ENCODE measurements around the gene ADAM15. TPM values are rescaled to one million over a fixed set of nuclear protein-coding genes. Genes with fewer than 3 reads are reported as not detected.

The ADAM15 gene
- polyA plus RNA-seq, 1 donor from 2014 or later, result 8.0 TPM

DNA sequence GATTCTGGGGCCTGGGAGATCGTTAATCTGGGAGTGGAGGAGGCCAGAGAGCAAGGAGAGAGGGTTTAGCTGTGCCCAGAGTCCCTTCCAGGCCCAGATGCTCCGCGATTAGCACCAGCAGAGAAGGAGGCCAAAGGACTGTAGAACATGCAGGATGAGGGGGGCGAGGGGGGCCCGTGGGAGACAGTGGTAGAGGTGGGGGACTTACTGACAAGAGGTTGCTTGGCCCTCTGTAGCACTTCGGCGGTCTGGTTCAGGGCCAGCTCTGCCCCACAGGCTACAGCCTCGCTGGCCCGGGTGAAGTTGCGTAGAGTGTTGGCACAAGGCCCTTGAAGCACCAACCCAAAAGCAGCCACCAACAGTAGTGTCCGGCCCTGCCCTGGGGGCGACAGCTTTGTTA lies 18.2 kb upstream of the ADAM15 start:
- Mint-ChIP-seq H3K9me3 (no peaks in the 10 kb centered on the region), H3K36me3 (no peaks in the 10 kb centered on the region), H3K27me3 (peaks cover 5% of the 10 kb centered on the region), H3K4me3 (no peak overlapping the region), H3K4me1 (peaks cover 0 to 1% (median 0%) of the 10 kb centered on the region in 3 donors), H3K27ac (no peak overlapping the region)

- Mint-ChIP-seq H3K4me1 (peaks cover 0 to 2% (median 0%) of the 10 kb centered on the region in 3 donors), H3K4me3 (no peak within 1 kb of the TSS), H3K36me3 (peaks cover 2% of the 10 kb centered on the region), H3K27me3 (peaks cover 10% of the 10 kb centered on the region), H3K27ac (peak within 1 kb of the TSS in 1 of 3 donors; percentile 39), H3K9me3 (no peaks in the 10 kb centered on the region)
Measured at GRCh38 chr1:155033524-155033923, 17.6 kb upstream of the ADAM15 start, which contains the start of the genes DCST1 and DCST2. Gene DCST1 (plus strand): TSS chr1:155033824. CDS start chr1:155034037, 213 bp downstream. Gene DCST2 (minus strand): TSS chr1:155033781. CDS start chr1:155033701, 80 bp downstream.

DNA sequence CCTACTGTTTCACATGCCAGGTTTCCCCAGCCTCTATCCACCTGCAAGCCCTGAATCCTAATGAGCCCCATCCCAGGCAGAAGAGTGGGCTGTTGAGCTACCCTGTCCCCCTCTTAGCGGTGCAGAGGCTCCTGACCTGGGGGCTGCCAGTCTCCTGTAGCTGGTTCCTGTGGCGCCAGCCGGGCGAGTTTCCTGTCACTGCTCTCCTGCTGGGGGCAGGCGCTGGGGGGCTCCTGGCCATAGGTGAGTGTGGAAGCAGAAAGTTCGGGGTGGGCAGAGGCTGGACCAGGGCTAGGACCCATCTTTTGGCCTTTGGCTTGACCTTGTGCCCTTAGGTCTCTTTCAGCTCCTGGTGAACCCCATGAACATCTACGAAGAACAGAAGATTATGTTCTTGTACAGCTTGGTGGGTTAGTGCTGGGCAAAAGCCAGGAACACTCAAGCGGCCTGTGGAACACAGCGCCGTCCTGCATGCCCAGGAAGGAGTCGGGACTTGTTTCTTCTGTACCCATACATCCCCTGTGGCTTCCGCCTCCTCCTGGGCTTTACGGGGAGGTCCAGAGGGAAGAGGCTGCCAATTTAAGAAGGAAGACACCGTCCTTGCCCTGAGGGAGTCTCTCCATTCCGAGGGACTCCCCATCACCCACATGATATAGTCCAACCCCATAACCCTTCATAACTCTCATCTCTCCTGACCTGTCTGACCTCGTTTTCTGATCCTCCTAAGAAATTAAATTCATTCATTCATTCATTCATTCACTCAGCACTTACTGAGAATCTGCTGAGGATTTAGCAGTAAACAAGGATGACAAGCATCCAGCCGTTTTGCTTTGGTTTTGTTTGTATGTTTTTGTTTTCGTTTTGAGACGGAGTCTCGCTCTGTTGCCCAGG lies 16.6 kb upstream of the ADAM15 start:
- H3K4me1 Mint-ChIP-seq, result peaks cover 0 to 2% (median 0%) of the 10 kb centered on the region in 3 donors
- H3K36me3 Mint-ChIP-seq, result peaks cover 2% of the 10 kb centered on the region
- H3K4me3 Mint-ChIP-seq, result no peak overlapping the region
- H3K27ac Mint-ChIP-seq, result peak overlapping the region in 1 of 3 donors; percentile 39
- peaks cover 10% of the 10 kb centered on the region for H3K27me3 Mint-ChIP-seq
- H3K9me3 Mint-ChIP-seq, result no peaks in the 10 kb centered on the region

- H3K9me3 Mint-ChIP-seq, result no peaks in the 10 kb centered on the region
- peaks cover 2% of the 10 kb centered on the region for H3K36me3 Mint-ChIP-seq
- H3K27ac Mint-ChIP-seq, result no peak overlapping the region
- H3K4me1 Mint-ChIP-seq, result peaks cover 0 to 1% (median 0%) of the 10 kb centered on the region in 3 donors
- H3K4me3 Mint-ChIP-seq, result no peak overlapping the region
- peaks cover 12% of the 10 kb centered on the region for H3K27me3 Mint-ChIP-seq
Measured at GRCh38 chr1:155035936-155036335, 15.2 kb upstream of the ADAM15 start.

GRCh38 chr1:155037043-155037442 lies 14.1 kb upstream of the ADAM15 start:
- Mint-ChIP-seq H3K4me3 (no peak overlapping the region), H3K27ac (no peak overlapping the region), H3K9me3 (no peaks in the 10 kb centered on the region), H3K4me1 (peaks cover 0 to 1% (median 0%) of the 10 kb centered on the region in 3 donors), H3K27me3 (peaks cover 12% of the 10 kb centered on the region), H3K36me3 (peaks cover 2% of the 10 kb centered on the region)

DNA sequence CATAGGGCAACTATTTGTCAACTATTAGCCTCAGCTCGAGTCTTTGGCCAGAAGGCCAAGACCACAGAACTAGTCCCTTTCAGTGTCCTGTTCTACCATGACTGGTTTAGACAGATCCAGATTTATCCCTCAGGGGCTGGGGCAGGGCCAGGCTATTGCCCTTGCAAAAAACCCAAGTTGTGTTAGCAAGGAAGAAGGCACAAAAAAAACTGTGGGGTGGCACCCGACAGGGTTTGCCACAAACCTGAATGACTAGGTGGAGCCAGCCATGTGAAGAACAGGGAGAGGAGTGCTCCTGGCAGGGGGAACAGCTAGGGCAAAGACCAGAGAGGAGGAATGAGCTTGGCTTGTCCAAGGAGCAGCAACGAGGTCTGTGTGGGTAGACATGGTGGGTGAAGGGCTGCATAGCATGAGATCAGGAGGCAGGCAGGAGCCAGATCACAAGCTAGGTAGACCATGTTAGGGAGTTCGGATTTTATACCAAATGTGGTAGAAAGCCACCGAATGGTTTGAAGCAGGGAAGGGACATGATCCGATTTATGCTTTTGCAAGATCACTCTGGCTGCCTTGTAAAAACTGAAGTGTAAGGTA lies 13.2 kb upstream of the ADAM15 start:
- peaks cover 13% of the 10 kb centered on the region for H3K27me3 Mint-ChIP-seq
- peaks cover 2% of the 10 kb centered on the region for H3K36me3 Mint-ChIP-seq
- no peak overlapping the region for H3K27ac Mint-ChIP-seq
- H3K4me1 Mint-ChIP-seq, result peaks cover 0 to 1% (median 0%) of the 10 kb centered on the region in 3 donors
- no peak overlapping the region for H3K4me3 Mint-ChIP-seq
- H3K9me3 Mint-ChIP-seq, result no peaks in the 10 kb centered on the region

GRCh38 chr1:155038602-155039307 lies 12.4 kb upstream of the ADAM15 start:
- no peaks in the 10 kb centered on the region for H3K9me3 Mint-ChIP-seq
- peaks cover 13% of the 10 kb centered on the region for H3K27me3 Mint-ChIP-seq
- H3K4me3 Mint-ChIP-seq, result no peak overlapping the region
- H3K4me1 Mint-ChIP-seq, result peaks cover 0 to 1% (median 0%) of the 10 kb centered on the region in 3 donors
- H3K27ac Mint-ChIP-seq, result no peak overlapping the region
- peaks cover 4% of the 10 kb centered on the region for H3K36me3 Mint-ChIP-seq

- Mint-ChIP-seq H3K4me3 (no peak overlapping the region), H3K27me3 (peaks cover 13% of the 10 kb centered on the region), H3K27ac (no peak overlapping the region), H3K4me1 (peaks cover 0 to 1% (median 0%) of the 10 kb centered on the region in 3 donors), H3K36me3 (peaks cover 4% of the 10 kb centered on the region), H3K9me3 (no peaks in the 10 kb centered on the region)
Measured at GRCh38 chr1:155039308-155039669, 11.8 kb upstream of the ADAM15 start.

DNA sequence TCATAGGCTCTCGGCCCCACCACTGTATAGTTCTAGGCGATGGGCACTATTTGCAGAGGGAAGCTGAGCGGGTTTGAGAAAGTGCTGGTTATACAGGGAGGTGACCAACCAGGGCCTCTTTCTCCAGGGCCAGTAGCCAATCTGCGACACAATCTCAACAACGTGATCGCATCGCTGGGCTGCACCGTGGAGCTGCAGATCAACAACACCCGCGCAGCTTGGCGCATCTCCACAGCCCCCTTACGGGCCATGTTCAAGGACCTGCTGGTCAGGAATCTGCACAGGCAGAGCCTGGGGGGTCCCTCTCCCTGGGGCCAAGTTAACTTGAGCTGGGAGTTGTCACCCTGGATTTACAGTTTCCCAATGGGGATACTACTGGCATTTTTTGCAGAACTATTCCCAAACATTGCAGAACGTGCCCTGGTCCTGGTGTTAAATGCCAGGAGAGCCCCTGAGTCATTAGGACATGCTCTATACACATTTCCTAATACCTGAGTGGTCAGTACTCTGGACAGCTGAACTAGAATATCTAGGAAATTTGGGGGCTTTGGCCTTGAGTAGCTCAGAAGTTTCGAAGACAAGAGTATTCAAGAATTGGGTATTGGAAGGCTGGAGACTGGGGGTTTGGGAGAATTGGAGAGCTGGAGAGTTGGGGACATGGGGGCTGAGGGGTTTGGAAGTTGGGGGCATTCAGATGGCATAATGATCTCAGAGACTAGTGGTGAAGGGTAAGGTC lies 10.6 kb upstream of the ADAM15 start:
- Mint-ChIP-seq H3K4me3 (no peak overlapping the region), H3K36me3 (peaks cover 4% of the 10 kb centered on the region), H3K27ac (no peak overlapping the region), H3K27me3 (peaks cover 13% of the 10 kb centered on the region), H3K4me1 (peaks cover 3 to 6% (median 5%) of the 10 kb centered on the region in 3 donors), H3K9me3 (no peaks in the 10 kb centered on the region)

DNA sequence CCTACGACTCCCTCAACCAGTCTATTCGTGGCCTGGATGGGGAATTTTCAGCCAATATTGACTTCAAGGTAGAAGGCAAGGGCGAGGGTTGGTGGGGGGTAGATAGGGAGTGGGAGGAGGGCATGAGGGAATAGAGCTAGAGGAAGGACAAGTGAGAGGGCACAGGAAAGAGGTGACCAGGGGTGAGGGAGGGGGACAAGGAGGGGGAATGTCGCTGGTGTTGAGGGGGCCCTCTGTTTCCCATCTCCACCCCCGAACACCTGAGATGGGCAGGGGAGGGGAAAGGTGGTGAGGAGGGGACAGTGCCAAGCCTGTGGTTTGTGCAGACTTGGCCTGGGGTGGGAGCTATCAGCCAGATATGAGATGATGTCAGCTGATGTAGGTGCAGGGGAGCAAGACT lies 8.3 kb upstream of the ADAM15 start:
- Mint-ChIP-seq H3K36me3 (peaks cover 4% of the 10 kb centered on the region), H3K27me3 (peaks cover 9% of the 10 kb centered on the region), H3K4me1 (peaks cover 3 to 6% (median 5%) of the 10 kb centered on the region in 3 donors), H3K9me3 (no peaks in the 10 kb centered on the region), H3K27ac (no peak overlapping the region), H3K4me3 (no peak overlapping the region)

GRCh38 chr1:155043301-155043702 lies 7.8 kb upstream of the ADAM15 start:
- Mint-ChIP-seq H3K4me1 (peaks cover 3 to 6% (median 5%) of the 10 kb centered on the region in 3 donors), H3K4me3 (no peak overlapping the region), H3K9me3 (no peaks in the 10 kb centered on the region), H3K27ac (no peak overlapping the region), H3K36me3 (peaks cover 2% of the 10 kb centered on the region), H3K27me3 (peaks cover 7% of the 10 kb centered on the region)

DNA sequence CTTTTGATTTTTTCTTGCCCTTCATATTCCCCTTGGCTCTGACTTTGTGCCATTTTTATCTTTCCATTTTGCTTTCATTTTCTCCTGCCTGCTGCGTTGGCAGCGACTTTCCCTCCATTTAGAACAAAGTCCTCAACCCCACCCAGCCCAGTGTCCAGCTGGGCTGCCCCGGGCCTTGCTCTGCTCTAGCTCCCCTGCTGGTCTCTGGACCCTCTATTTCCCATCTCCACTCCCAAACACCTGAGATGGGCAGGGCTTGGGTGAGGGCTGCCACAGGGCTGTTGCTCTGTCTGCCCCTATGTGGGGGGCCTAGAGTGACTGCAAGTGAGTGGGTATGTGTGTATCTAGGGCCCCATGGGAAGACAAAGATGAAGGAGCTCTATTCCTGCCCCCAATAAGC lies 7.3 kb upstream of the ADAM15 start:
- no peak overlapping the region for H3K27ac Mint-ChIP-seq
- peaks cover 2% of the 10 kb centered on the region for H3K36me3 Mint-ChIP-seq
- peaks cover 4% of the 10 kb centered on the region for H3K27me3 Mint-ChIP-seq
- H3K4me1 Mint-ChIP-seq, result peaks cover 3 to 5% (median 4%) of the 10 kb centered on the region in 3 donors
- H3K4me3 Mint-ChIP-seq, result no peak overlapping the region
- no peaks in the 10 kb centered on the region for H3K9me3 Mint-ChIP-seq

DNA sequence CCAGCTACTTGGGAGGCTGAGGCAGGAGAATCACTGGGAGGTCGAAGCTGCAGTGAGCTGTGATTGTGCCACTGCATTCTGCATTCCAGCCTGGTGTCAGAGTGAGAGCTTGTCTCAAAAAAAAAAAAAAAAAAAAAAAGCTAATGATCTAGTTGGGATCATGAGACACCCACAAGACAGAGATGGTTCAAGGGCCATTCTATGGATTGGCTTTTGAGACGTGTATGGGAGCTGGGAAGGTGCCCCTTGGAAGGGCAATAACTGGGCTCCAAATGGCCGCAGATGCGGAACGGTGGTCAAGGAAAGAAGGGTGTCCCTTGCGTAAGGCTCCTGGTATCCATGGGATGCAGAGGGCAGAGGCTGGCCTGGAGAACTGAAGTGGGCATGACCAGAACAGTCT lies 6.8 kb upstream of the ADAM15 start:
- Mint-ChIP-seq H3K27ac (no peak overlapping the region), H3K4me1 (peaks cover 3 to 5% (median 4%) of the 10 kb centered on the region in 3 donors), H3K36me3 (peaks cover 2% of the 10 kb centered on the region), H3K4me3 (no peak overlapping the region), H3K9me3 (no peaks in the 10 kb centered on the region), H3K27me3 (peaks cover 4% of the 10 kb centered on the region)

GRCh38 chr1:155044812-155045657 lies 6.1 kb upstream of the ADAM15 start:
- Mint-ChIP-seq H3K27me3 (peaks cover 3% of the 10 kb centered on the region), H3K4me3 (peak overlapping the region in 1 of 4 donors; percentile 30), H3K4me1 (peaks cover 3 to 9% (median 6%) of the 10 kb centered on the region in 3 donors), H3K36me3 (peaks cover 2% of the 10 kb centered on the region), H3K27ac (no peak overlapping the region), H3K9me3 (no peaks in the 10 kb centered on the region)

Data from IgD-negative memory B cell (primary cell).